Natural killer cell (primary cell): Measurements from ENCODE around the gene RTN4R. TPM values are rescaled to one million over a fixed set of nuclear protein-coding genes. Genes with fewer than 3 reads are reported as not detected.
"Not testable (repeated sequence)": the region's sequence is repeated elsewhere in the genome, so short reads cannot be mapped to it uniquely, and the experiment has no call there.

Experiments used
- ATAC-seq, 3 donors: fragments of 150-1000 bp in 2 of 3; fragments of 200-7000 bp in 1 of 3; cut with Tn5 transposase; 1 replicate in 1 of 3; 2 replicates in 2 of 3; pipeline ENCODE4 v1.10.0; 2021; ENCODE audit warnings: mild to moderate bottlenecking in 2 of 3, moderate library complexity in 2 of 3
- DNase-seq, 2 donors: peaks; one replicate each; pipeline versions ENCODE4 v3.0.0 to v3.0.0-alpha.2; 2013 to 2021; ENCODE audit warnings: mixed read lengths in 1 of 2
- H3K27ac ChIP-seq: one replicate; pipeline ENCODE4 v1.5.1; 2013; ENCODE audit warnings: mild to moderate bottlenecking, low read length
- H3K27me3 ChIP-seq: one replicate; pipeline ENCODE4 v1.6.1; 2013; ENCODE audit warnings: low read length; ENCODE audit not compliant: control insufficient read depth, insufficient read depth
- H3K36me3 ChIP-seq: one replicate; pipeline ENCODE4 v1.6.1; 2013; ENCODE audit warnings: low read length; ENCODE audit not compliant: control insufficient read depth, insufficient read depth
- H3K4me1 ChIP-seq: one replicate; pipeline ENCODE4 v1.6.1; 2013; ENCODE audit warnings: low read length; ENCODE audit not compliant: control insufficient read depth, insufficient read depth
- H3K4me3 ChIP-seq: one replicate; pipeline ENCODE4 v1.5.1; 2013; ENCODE audit warnings: low read length
- H3K9me3 ChIP-seq: one replicate; pipeline ENCODE4 v1.6.1; 2013; ENCODE audit warnings: low read length; ENCODE audit not compliant: control insufficient read depth, insufficient read depth
- H3K27ac Mint-ChIP-seq, 2 donors: one replicate each; pipeline ENCODE4 v1.8.0; 2022; ENCODE audit warnings: mild to moderate bottlenecking in 2 of 2, mixed read lengths in 2 of 2, moderate library complexity in 1 of 2
- H3K27me3 Mint-ChIP-seq, 2 donors: one replicate each; pipeline ENCODE4 v1.8.0; 2022; ENCODE audit warnings: low read depth in 2 of 2, mixed read lengths in 2 of 2
- H3K36me3 Mint-ChIP-seq: one replicate; pipeline ENCODE4 v1.8.0; 2022; ENCODE audit warnings: mixed read lengths
- H3K4me1 Mint-ChIP-seq, 2 donors: one replicate each; pipeline ENCODE4 v1.8.0; 2022; ENCODE audit warnings: mixed read lengths in 2 of 2
- H3K4me3 Mint-ChIP-seq: one replicate; pipeline ENCODE4 v1.8.0; 2022; ENCODE audit warnings: mild to moderate bottlenecking, moderate library complexity, mixed read lengths
- H3K9me3 Mint-ChIP-seq, 2 donors: one replicate each; pipeline ENCODE4 v1.8.0; 2022; ENCODE audit warnings: mixed read lengths in 2 of 2
- WGBS: methylation state at CpG from one replicate; pipeline ENCODE4 v1.1.7; 2013; ENCODE audit warnings: missing lambda C conversion rate; ENCODE audit not compliant: insufficient coverage; 5-methylcytosine and 5-hydroxymethylcytosine counted together
- intact Hi-C: fragments of 100-400 bp; cut with micrococcal nuclease; formaldehyde crosslinking; loops from one replicate; pipeline ENCODE4 v1.14.2; 2022
- total RNA-seq, 4 donors: library from RNA; stranded (reverse); fragments of 120-200 nt in 1 of 4; gene quantifications; one replicate each; pipeline versions ENCODE4 v1.2.3 to v1.2.4, GENCODE V29; 2013 to 2022
- TF ChIP-seq, protein P1 (sequence below): fragments of 200-600 bp; IDR thresholded peaks from one replicate; pipeline ENCODE4 v1.8.0; 2022; ENCODE audit warnings: antibody characterized with exemption

Gene RTN4R
- total RNA-seq, 3 donors from 2014 or later (not counting 1 experiment from before 2014, with no cell fraction given) = 1.2 to 2.9 (median 1.6) TPM

GRCh38 chr22:20276468-20276867, 8.3 kb upstream of the RTN4R start:
- Mint-ChIP-seq H3K27ac (peak overlapping the region in 1 of 2 donors; percentile 45), H3K9me3 (no peaks in the 10 kb centered on the region), H3K36me3 (no peaks in the 10 kb centered on the region), H3K27me3 (no peaks in the 10 kb centered on the region), H3K4me1 (peaks cover 0 to 14% of the 10 kb centered on the region in 2 donors), H3K4me3 (no peak overlapping the region)
- TF ChIP-seq, protein P1, sequence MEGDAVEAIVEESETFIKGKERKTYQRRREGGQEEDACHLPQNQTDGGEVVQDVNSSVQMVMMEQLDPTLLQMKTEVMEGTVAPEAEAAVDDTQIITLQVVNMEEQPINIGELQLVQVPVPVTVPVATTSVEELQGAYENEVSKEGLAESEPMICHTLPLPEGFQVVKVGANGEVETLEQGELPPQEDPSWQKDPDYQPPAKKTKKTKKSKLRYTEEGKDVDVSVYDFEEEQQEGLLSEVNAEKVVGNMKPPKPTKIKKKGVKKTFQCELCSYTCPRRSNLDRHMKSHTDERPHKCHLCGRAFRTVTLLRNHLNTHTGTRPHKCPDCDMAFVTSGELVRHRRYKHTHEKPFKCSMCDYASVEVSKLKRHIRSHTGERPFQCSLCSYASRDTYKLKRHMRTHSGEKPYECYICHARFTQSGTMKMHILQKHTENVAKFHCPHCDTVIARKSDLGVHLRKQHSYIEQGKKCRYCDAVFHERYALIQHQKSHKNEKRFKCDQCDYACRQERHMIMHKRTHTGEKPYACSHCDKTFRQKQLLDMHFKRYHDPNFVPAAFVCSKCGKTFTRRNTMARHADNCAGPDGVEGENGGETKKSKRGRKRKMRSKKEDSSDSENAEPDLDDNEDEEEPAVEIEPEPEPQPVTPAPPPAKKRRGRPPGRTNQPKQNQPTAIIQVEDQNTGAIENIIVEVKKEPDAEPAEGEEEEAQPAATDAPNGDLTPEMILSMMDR = no peak
- Histone ChIP-seq H3K27me3 (no peaks in the 10 kb centered on the region), H3K27ac (no peak overlapping the region), H3K4me1 (peaks cover 10% of the 10 kb centered on the region), H3K36me3 (no peaks in the 10 kb centered on the region), H3K9me3 (no peaks in the 10 kb centered on the region), H3K4me3 (no peak overlapping the region)
- DNase-seq (no peak), ATAC-seq (no peak)
- intact Hi-C loops = no loop called here
- 78% methylated on average over 7 of the region's 7 CpGs for WGBS

DNA sequence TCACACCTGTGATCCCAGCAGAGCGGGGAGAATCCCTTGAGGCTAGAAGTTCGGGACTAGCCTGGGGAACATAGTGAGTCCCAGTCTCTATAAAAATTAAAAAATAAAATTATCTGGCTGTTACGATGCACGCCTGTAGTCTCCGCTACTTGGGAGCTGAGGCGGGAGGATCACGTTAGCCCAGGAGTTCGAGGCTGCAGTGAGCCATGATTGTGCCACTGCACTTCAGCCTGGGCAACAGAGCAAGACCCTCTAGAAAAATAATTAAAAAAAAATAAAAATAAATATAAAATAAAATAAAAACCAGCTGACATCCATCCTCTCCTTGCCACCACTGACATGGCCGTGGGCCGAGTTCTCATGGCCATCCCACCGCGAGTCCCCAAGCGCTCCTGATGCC, 7.7 kb upstream of the RTN4R start:
- WGBS = over 99% methylated on average over 13 of the region's 13 CpGs
- intact Hi-C loops = no loop called here
- no peak overlapping the region for H3K27ac Mint-ChIP-seq
- Histone ChIP-seq H3K27me3 (no peaks in the 10 kb centered on the region), H3K4me3 (no peak overlapping the region), H3K27ac (no peak overlapping the region), H3K36me3 (no peaks in the 10 kb centered on the region), H3K9me3 (no peaks in the 10 kb centered on the region), H3K4me1 (peaks cover 10% of the 10 kb centered on the region)
- peaks cover 0 to 14% of the 10 kb centered on the region in 2 donors for H3K4me1 Mint-ChIP-seq
- TF ChIP-seq, protein P1 = no peak
- no peaks in the 10 kb centered on the region for H3K27me3 Mint-ChIP-seq
- ATAC-seq (no peak), DNase-seq (no peak)
- no peak overlapping the region for H3K4me3 Mint-ChIP-seq
- H3K36me3 Mint-ChIP-seq = no peaks in the 10 kb centered on the region
- H3K9me3 Mint-ChIP-seq = no peaks in the 10 kb centered on the region

GRCh38 chr22:20275325-20275724, 7.2 kb upstream of the RTN4R start:
- H3K36me3 Mint-ChIP-seq, H3K27ac ChIP-seq, H3K9me3 ChIP-seq, H3K4me3 ChIP-seq, H3K4me3 Mint-ChIP-seq, ATAC-seq, H3K36me3 ChIP-seq, H3K27me3 Mint-ChIP-seq, DNase-seq, H3K27ac Mint-ChIP-seq, intact Hi-C loops, H3K9me3 Mint-ChIP-seq, H3K27me3 ChIP-seq: not testable (repeated sequence)
- peaks cover 0 to 15% of the 10 kb centered on the region in 2 donors for H3K4me1 Mint-ChIP-seq
- peaks cover 10% of the 10 kb centered on the region for H3K4me1 ChIP-seq
- 75% methylated on average over 2 of the region's 7 CpGs for WGBS

- H3K4me3 Mint-ChIP-seq, intact Hi-C loops, H3K36me3 ChIP-seq, H3K4me3 ChIP-seq, H3K9me3 ChIP-seq, H3K9me3 Mint-ChIP-seq, H3K36me3 Mint-ChIP-seq, H3K27me3 ChIP-seq, DNase-seq, H3K27ac ChIP-seq, H3K27me3 Mint-ChIP-seq, ATAC-seq, H3K27ac Mint-ChIP-seq: not testable (repeated sequence)
- peaks cover 10% of the 10 kb centered on the region for H3K4me1 ChIP-seq
- peaks cover 0 to 17% of the 10 kb centered on the region in 2 donors for H3K4me1 Mint-ChIP-seq
- WGBS = 93% methylated on average over 7 of the region's 10 CpGs
Observed at GRCh38 chr22:20274374-20274773, 6.3 kb upstream of the RTN4R start.
